IMR-90 (cell line): ENCODE measurements around the gene ACAD11. TPM values are rescaled to one million over a fixed set of nuclear protein-coding genes. Genes with fewer than 3 reads are reported as not detected.

ENCODE experiments used
- ATAC-seq: fragments of 200-7000 bp; cut with Tn5 transposase; 2 replicates; pipeline ENCODE4 v1.9.1; 2020; ENCODE audit warnings: low read depth, mild to moderate bottlenecking, moderate library complexity
- BruUV-seq: library from RNA; stranded (reverse); fragments of 400-500 nt; replicated peaks from 2 replicates; lab custom pipeline; 2021; lab: Mats Ljungman, UMichigan
- CTCF ChIA-PET: fragments of 300-600 bp; formaldehyde crosslinking; extraction: SDS; loops from one replicate; lab custom pipeline; 2021; ENCODE audit warnings: antibody characterized with exemption; lab: Yijun Ruan, JAX
- POLR2A ChIA-PET: fragments of 300-600 bp; sonication (Branson Sonifier 250); formaldehyde crosslinking; loops from one replicate; lab custom pipeline; 2022; ENCODE audit warnings: antibody characterized with exemption; ENCODE audit not compliant: unreplicated experiment; lab: Charles Lee
- DNase-seq: peaks from one replicate; pipeline ENCODE4 v3.0.0; 2013
- H2AFZ ChIP-seq: replicated peaks from 2 replicates; pipeline ENCODE3; 2013; ENCODE audit warnings: low read length, mild to moderate bottlenecking; ENCODE audit not compliant: poor library complexity
- H2AK5ac ChIP-seq: 2 replicates; pipeline ENCODE4 v1.6.1; 2013; ENCODE audit warnings: low read depth, low read length, inconsistent platforms
- H2AK9ac ChIP-seq: replicated peaks from 2 replicates; pipeline ENCODE3; 2013; ENCODE audit warnings: mild to moderate bottlenecking, low read depth, low read length, moderate library complexity; ENCODE audit not compliant: poor library complexity
- H2BK120ac ChIP-seq: 2 replicates; pipeline ENCODE4 v1.6.1; 2013; ENCODE audit warnings: low read depth, low read length, inconsistent platforms
- H2BK15ac ChIP-seq: 3 replicates; pipeline ENCODE4 v1.6.1; 2013; ENCODE audit warnings: low read depth, low read length, inconsistent platforms
- H2BK20ac ChIP-seq: 2 replicates; pipeline ENCODE4 v1.6.1; 2013; ENCODE audit warnings: low read depth, mild to moderate bottlenecking, inconsistent platforms, low read length, moderate library complexity
- H2BK5ac ChIP-seq: 2 replicates; pipeline ENCODE4 v1.6.1; 2013; ENCODE audit warnings: mild to moderate bottlenecking, low read depth, low read length, inconsistent platforms; ENCODE audit not compliant: poor library complexity, severe bottlenecking
- H3K14ac ChIP-seq: replicated peaks from 2 replicates; pipeline ENCODE4 v1.6.1; 2013; ENCODE audit warnings: low read depth, low read length, inconsistent platforms
- H3K18ac ChIP-seq: 2 replicates; pipeline ENCODE4 v1.6.1; 2013; ENCODE audit warnings: low read depth, low read length, control low read depth
- H3K23ac ChIP-seq: 2 replicates; pipeline ENCODE4 v1.6.1; 2013; ENCODE audit warnings: low read depth, low read length, inconsistent platforms
- H3K27ac ChIP-seq: 2 replicates; pipeline ENCODE4 v1.5.1; 2013; ENCODE audit warnings: mild to moderate bottlenecking, control low read depth, low read length; ENCODE audit not compliant: insufficient read depth
- H3K27me3 ChIP-seq: 2 replicates; pipeline ENCODE4 v1.6.1; 2013; ENCODE audit warnings: low read length; ENCODE audit not compliant: control insufficient read depth, insufficient read depth
- H3K36me3 ChIP-seq: 2 replicates; pipeline ENCODE4 v1.6.1; 2013; ENCODE audit warnings: low read length, mixed read lengths; ENCODE audit not compliant: control insufficient read depth, insufficient read depth
- H3K4ac ChIP-seq: 2 replicates; pipeline ENCODE4 v1.6.1; 2013; ENCODE audit warnings: low read depth, low read length, inconsistent platforms
- H3K4me1 ChIP-seq: 2 replicates; pipeline ENCODE4 v1.6.1; 2013; ENCODE audit warnings: low read length, mixed read lengths; ENCODE audit not compliant: control insufficient read depth, insufficient read depth
- H3K4me2 ChIP-seq: 2 replicates; pipeline ENCODE4 v1.6.1; 2013; ENCODE audit warnings: low read depth, mild to moderate bottlenecking, control low read depth, low read length, moderate library complexity
- H3K4me3 ChIP-seq: 2 replicates; pipeline ENCODE4 v1.5.1; 2013; ENCODE audit warnings: low read depth, mild to moderate bottlenecking, control low read depth, low read length, moderate library complexity; ENCODE audit not compliant: insufficient read depth
- H3K56ac ChIP-seq: 2 replicates; pipeline ENCODE4 v1.6.1; 2013; ENCODE audit warnings: low read length, inconsistent platforms; ENCODE audit not compliant: insufficient read depth; ENCODE audit errors: extremely low read depth
- H3K79me1 ChIP-seq, 2 experiments: 2 replicates each; pipeline ENCODE4 v1.6.1; 2013; ENCODE audit warnings: low read length in 2 of 2, inconsistent platforms in 1 of 2, low read depth in 1 of 2
- H3K9ac ChIP-seq: 2 replicates; pipeline ENCODE4 v1.6.1; 2013; ENCODE audit warnings: low read depth, low read length, control low read depth
- H3K9me1 ChIP-seq: 2 replicates; pipeline ENCODE4 v1.6.1; 2013; ENCODE audit warnings: low read length, inconsistent platforms; ENCODE audit not compliant: insufficient read depth
- H3K9me3 ChIP-seq: 2 replicates; pipeline ENCODE4 v1.6.1; 2013; ENCODE audit warnings: low read length; ENCODE audit not compliant: control insufficient read depth, insufficient read depth
- H4K20me1 ChIP-seq: 2 replicates; pipeline ENCODE4 v1.6.1; 2013; ENCODE audit warnings: low read length, inconsistent platforms; ENCODE audit not compliant: insufficient read depth
- H4K5ac ChIP-seq: 2 replicates; pipeline ENCODE4 v1.6.1; 2013; ENCODE audit warnings: mild to moderate bottlenecking, low read depth, low read length, control low read depth
- H4K8ac ChIP-seq, 2 experiments: 2 replicates each; pipeline ENCODE4 v1.6.1; 2013; ENCODE audit warnings: low read depth in 2 of 2, low read length in 2 of 2, control low read depth in 1 of 2, inconsistent platforms in 1 of 2
- H4K91ac ChIP-seq: 2 replicates; pipeline ENCODE4 v1.6.1; 2013; ENCODE audit warnings: low read depth, low read length, inconsistent platforms; ENCODE audit not compliant: insufficient read depth
- CEBPB ChIP-seq: IDR thresholded peaks from 2 replicates; pipeline ENCODE4 v1.6.1; 2012; ENCODE audit warnings: low read depth, low read length, improper control_type of control experiment
- CHD1 ChIP-seq: IDR thresholded peaks from 2 replicates; pipeline ENCODE4 v1.6.1; 2012; ENCODE audit warnings: low read depth, low read length, improper control_type of control experiment
- CTCF ChIP-seq: conservative IDR thresholded peaks from 2 replicates; pipeline ENCODE4 v1.5.1; 2012; ENCODE audit warnings: mild to moderate bottlenecking, low read depth, low read length, improper control_type of control experiment
- POLR2A ChIP-seq: IDR thresholded peaks from 2 replicates; pipeline ENCODE4 v1.6.1; 2012; ENCODE audit warnings: mild to moderate bottlenecking, low read depth, low read length
- RAD21 ChIP-seq: IDR thresholded peaks from 2 replicates; pipeline ENCODE4 v1.6.1; 2012; ENCODE audit warnings: low read length, improper control_type of control experiment
- dilution Hi-C: fragments of 300-500 bp; cut with HindIII; formaldehyde crosslinking; loops from one replicate; pipeline ENCODE4 v1.14.3; 2018; ENCODE audit warnings: low sequenced_read_pairs; ENCODE audit not compliant: unreplicated experiment
- in situ Hi-C: fragments of 300-500 bp; cut with MboI; formaldehyde crosslinking; loops from 3 replicates; pipeline ENCODE4 v1.14.3; 2019; ENCODE audit warnings: low sequenced_read_pairs, inconsistent platforms, mixed read lengths
- intact Hi-C: fragments of 100-400 bp; cut with micrococcal nuclease; formaldehyde crosslinking; loops from 2 replicates; pipeline ENCODE4 v1.10.0; 2022
- polyA plus RNA-seq, 3 experiments: library from polyadenylated mRNA; depleted of rRNA; stranded (reverse); fragments of >200 nt; gene quantifications; 2 replicates each; pipeline ENCODE4 v1.2.3, GENCODE V29; 2012; ENCODE audit warnings: low replicate concordance in 1 of 3
- total RNA-seq: library from RNA; depleted of rRNA; stranded (reverse); fragments of >200 nt; gene quantifications from 2 replicates; pipeline ENCODE4 v1.2.3, GENCODE V29; 2012

Gene ACAD11
- total and polyA plus RNA-seq, 2 of the 4 experiments (the other 2 are of a cell fraction), result 16.0 to 18.8 TPM

DNA sequence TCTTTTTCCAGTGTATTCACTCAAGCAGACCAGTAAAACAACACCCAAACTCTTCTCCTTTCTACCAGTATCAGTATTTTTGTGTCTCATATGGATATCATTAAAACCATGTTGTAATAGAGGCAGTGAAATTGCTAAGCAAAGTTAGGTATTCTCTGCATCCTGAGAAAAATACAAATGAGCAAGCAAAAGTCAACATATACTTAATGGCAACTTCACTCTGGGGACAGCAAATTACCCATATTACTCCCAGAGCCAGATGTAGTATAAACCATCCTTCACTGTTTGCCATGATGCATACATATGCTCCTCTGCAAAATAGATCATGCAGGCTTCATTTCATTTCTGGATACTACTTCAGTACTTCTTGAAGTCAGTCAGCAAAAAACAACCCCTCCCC, 22.6 kb upstream of the ACAD11 start:
- Histone ChIP-seq H3K27ac (no peak overlapping the region), H2AFZ (no peak overlapping the region), H3K79me1 (no peaks in the 10 kb centered on the region; a peak in 2 of 4 replicates), H4K20me1 (no peaks in the 10 kb centered on the region), H2AK5ac (no peak overlapping the region), H3K9me1 (no peaks in the 10 kb centered on the region), H3K14ac (no peak overlapping the region), H2AK9ac (no peak overlapping the region), H2BK5ac (no peak overlapping the region), H3K9me3 (no peaks in the 10 kb centered on the region), H4K91ac (no peak overlapping the region), H3K23ac (no peak overlapping the region), H3K4me2 (no peak overlapping the region), H2BK15ac (no peak overlapping the region), H3K4me3 (no peak overlapping the region), H3K36me3 (peaks cover 26% of the 10 kb centered on the region), H3K18ac (no peak overlapping the region), H3K4me1 (no peaks in the 10 kb centered on the region), H4K8ac (no peak overlapping the region), H3K9ac (no peak overlapping the region), H4K5ac (no peak overlapping the region), H2BK20ac (no peak overlapping the region), H3K56ac (no peak overlapping the region), H3K27me3 (no peaks in the 10 kb centered on the region), H2BK120ac (no peak overlapping the region), H3K4ac (no peak overlapping the region)
- DNase-seq (no peak), ATAC-seq (no peak)
- in situ Hi-C loops, result no loop called here
- dilution Hi-C loops, result no loop called here
- ChIA-PET POLR2A (no interaction called here), CTCF (no interaction called here)
- BruUV-seq, result no TSS peak
- TF ChIP-seq RAD21 (no peak), CTCF (no peak), CEBPB (no peak), CHD1 (no peak), POLR2A (no peak)
- intact Hi-C loops, result no loop called here
